Measurements from ENCODE around the gene CLIC5.

Gene CLIC5

GRCh38 chr6:46035242-46035641 lies 19.6 kb upstream of the CLIC5 start:
- DNase-seq (ENCODE audit: low spot score) = no peak

DNA sequence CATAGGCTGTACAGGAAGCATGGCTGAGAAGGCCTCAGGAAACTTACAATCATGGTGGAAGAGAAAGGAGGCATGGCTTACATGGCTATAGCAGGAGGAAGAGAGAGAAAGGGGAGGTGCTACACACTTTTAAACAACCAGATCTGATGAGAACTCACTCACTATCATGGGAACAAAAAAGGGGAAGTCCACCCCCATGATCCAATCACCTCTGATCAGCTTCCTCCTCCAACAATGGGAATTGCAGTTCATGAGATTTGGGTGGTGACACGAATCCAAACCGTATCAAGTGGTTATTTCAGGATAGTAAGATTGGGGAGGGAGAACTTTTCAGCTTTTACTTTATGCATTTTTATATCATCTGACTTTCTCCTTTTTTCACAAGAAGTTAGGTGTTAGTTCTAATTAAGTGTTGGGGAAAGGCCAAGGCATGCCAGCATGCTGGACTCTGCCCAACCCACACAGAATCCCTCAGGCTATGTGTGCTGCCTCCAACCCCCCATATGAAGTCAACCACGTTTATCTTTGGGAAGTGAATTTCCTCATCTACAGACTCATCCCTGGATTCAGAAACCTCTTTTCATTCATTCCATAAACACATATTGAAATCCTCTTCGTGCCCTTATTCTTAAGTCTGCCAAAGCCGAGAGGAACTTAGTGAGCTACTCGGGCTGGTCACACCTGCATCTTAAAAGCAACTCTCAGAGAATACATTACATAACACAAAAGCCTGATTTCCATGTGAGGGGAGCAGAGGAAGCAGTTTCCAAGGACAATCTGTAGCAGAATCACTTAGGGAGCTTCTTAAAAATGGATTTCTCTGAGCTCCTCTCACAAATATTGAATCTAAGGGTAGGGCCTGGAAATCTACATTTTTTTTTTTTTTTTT lies 16.7 kb upstream of the CLIC5 start:
- DNase-seq (ENCODE audit: low spot score) = no peak

DNA sequence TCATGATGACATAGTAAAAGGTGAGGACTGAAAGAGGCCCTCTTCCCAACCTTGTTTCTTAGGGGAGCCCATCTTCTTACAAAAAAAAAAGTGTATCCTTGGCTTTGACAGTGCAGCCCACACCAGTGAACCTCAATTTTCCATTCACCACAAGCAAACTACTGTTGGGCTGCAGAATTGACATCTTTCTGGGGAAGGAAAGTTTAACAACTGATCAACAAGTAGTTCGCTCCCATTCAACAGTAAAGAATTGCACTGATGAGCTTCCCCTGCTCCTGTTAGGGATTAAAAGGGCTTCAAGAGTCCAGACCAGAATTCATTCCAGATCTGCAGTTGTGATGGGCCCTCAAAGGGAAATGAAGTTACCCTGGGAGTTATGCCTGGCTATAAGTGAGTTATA lies 13.9 kb upstream of the CLIC5 start:
- DNase-seq (ENCODE audit: low spot score) = no peak

GRCh38 chr6:46026307-46026706 lies 10.6 kb upstream of the CLIC5 start:
- no peak for DNase-seq (ENCODE audit: low spot score)

DNA sequence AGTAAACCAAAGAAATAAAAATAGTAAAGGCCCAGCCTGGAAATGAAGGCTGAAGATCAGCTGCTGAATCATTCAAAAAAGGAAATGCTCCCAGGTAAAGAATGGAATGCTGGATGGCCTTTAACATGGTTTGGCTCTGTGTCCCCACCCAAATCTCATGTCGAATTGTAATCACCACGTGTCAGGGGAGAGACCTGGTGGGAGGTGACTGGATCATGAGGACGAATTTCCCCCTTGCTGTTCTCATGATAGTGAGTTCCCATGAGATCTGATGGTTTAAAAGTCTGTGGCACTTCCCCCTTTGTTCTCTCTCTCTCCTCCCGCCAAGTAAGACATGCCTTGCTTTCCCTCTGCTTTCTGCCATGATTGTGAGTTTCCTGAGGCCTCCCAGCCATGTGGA lies 9.9 kb upstream of the CLIC5 start:
- DNase-seq (ENCODE audit: low spot score) = no peak

DNA sequence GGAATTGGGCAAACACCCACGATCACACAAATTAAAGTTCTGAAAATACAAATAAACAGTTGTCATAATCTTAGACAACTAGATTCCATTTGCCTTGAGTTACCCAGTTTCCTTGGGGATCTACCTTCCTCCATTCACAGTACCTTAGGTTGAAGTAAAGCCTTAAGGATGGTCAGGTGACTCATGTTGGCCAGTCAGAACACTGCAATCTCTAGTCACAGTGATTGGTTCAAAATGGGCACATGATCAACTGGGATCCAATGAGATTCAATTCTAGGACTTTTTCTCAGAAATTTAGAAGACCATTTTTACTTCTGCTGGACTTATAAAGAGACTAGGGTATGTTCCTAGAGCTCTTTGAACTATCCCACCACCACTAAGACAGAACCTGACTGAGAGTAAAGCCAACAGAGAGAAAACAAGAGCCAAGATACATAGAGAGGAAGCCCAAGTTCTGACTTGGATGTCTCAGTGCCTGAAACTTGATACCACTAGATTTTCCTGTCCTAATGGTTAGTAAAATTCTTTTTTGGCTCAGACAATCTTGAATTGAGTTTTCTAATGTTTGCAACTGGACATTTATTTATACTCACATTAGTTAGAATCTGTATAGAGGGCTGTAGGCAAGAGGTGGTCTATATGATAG lies 8.6 kb upstream of the CLIC5 start:
- no peak for DNase-seq (ENCODE audit: low spot score)

DNA sequence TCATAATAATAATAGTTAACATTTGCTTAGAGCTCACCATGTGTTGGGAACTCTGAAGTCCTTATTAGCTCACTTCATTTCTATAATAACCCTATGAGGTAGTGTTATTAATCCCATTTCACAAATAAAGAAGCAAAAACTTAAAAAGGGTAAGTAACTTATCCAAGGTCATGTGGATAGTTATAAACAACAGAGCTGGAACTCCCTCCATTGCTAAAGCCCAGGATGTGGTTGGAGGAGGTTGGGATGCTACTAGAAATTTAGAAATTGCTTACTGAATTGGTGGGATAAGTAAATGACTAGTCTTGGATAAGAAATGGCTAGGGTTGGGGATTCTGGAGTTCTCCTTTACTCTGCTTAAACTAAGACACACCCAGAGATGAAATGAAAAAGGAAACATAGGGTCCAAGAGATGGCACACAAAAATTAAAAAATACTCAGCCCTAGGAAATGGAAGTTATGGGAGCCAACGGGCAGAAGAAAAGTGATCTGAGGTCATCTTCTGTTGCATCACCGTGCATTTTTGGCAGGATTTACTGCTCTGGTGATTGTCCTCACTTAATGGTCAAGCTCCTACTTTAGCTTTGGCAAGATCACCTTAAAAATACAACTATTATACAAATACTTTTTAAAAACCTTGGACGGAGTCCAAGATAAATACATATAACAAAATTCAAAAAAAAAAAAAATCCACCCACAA lies 7.7 kb upstream of the CLIC5 start:
- DNase-seq (ENCODE audit: low spot score) = no peak

- DNase-seq (ENCODE audit: low spot score) = no peak
These were observed 6.7 kb upstream of the CLIC5 start for GRCh38 chr6:46022106-46022948.

GRCh38 chr6:46017726-46018125 lies 2.1 kb upstream of the CLIC5 start:
- no peak for DNase-seq (ENCODE audit: low spot score)

DNA sequence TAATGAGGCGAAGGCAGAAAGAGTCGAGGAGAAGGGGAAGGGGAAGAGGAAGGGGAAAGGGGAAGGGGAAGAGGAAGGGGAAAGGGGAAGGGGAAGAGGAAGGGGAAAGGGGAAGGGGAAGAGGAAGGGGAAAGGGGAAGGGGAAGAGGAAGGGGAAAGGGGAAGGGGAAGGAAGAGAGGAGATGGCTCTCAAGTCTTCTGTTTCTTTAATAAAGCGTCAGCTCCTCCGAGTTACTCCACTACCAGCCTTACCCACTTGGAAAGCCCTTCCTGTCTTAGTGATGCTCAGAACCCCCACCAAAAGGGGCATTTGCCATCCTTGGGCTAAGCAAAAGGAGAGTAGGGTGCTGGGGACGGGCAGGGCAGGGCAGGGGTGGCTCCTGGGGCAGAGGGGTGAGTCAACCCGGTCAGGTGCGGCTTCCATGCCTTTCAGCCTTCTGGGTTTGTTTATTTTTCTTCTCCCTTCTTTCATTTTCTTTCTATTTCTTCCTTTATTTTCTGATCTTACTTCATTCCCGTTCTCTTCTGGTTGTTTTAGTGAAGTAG lies 476 bp upstream of the CLIC5 start:
- DNase-seq (ENCODE audit: low spot score) = no peak

- DNase-seq (ENCODE audit: low spot score) = no peak
These were observed 1.0 kb downstream of the CLIC5 start for GRCh38 chr6:46014511-46015118.

DNA sequence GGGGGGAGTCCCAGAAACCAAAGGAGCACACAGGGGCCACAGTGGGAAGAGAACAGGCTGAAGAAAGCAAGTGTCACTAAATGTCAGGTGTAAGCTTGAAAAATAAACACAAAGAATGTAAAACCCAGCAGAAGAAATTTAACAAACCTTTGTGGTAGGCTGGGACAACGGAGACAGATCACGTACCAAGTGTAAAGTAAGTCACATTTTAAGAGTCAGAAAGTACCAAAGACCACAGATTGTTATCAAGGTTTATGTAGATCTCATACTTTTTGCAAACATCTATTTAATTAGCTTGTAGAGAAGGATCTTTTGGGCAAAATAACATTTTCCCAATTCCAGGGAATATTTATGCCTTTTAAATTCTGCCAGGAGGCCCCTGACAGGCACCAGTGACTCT lies 1.6 kb downstream of the CLIC5 start:
- DNase-seq (ENCODE audit: low spot score) = no peak

GRCh38 chr6:46013639-46014038 lies 2.0 kb downstream of the CLIC5 start:
- no peak for DNase-seq (ENCODE audit: low spot score)

DNA sequence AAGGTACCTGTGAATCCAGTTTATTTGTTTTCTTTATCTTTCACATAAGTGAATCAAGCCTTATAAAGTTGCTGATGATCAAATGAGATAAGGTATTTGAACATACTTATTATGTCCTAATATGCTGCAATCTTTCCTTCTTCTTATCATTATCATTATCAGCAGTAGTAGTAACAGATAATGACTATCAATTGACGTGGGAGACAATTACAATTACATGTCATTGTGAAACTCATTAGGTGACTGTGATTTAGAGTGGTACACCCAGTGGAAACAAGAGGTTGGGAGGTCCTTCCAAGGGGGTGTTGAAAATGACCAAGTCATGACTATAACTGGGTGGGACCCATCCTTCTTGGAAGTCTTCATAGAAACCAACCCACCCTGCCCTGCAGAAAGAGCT lies 2.8 kb downstream of the CLIC5 start:
- DNase-seq (ENCODE audit: low spot score) = no peak

GRCh38 chr6:46011188-46012085 lies 4.2 kb downstream of the CLIC5 start:
- peak; percentile 6 for DNase-seq (ENCODE audit: low spot score)

DNA sequence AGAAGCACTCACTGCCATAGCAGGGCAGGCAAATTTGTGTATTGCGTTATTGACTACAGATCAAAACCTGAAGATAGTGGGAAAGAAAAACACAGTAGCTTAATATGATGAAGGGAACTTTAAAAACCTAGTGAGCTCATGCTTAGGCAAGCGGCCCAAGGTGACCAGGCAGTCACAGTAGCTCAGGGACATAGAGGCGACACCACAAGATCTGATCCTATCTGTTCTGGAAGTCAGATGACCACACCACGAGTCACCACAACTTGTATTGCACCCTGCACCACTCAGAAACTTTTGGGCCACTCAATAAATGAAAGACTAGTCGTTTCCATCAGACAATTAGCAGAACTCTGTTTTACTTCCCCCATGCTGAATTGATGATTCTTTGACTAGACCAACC lies 4.9 kb downstream of the CLIC5 start:
- no peak for DNase-seq (ENCODE audit: low spot score)

DNA sequence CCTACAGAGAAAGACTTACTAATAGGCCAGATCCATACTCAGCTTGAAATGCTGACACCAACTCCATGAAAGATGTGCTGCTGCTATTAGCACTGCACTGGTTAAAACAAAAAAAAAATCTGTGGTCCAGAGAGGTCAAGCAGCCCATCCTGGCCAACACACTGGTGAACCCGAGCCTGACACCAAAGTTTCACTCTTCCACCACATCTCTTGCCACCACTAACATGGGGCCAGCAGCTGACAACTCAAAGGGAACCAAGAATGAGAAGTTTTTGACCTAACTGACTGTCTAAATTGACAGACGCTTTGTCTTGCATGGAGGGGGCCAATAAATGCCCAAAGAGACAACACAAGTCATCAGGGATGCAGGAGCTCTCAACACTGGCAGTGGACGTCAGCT lies 5.4 kb downstream of the CLIC5 start:
- no peak for DNase-seq (ENCODE audit: low spot score)

GRCh38 chr6:46002264-46002663 lies 13.4 kb downstream of the CLIC5 start:
- no peak for DNase-seq (ENCODE audit: low spot score)

DNA sequence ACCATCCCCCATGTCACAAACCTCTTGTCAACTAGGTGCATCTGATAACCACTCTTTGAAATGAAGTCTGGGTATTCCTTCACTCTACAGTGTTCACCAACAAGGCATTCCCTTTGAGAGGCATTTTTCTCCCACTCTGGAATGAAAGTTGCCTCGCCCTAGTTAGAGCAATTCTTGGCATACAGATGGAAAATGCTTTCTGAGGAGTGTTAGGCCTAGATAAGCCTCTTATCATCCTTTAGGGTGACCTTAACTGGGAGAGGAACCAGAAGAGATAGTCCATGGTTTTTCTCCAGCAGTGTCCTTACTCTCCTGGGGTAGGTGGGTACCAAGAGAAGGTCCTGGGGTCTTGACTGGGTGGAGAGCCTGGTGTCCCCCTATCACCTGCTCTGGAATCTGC lies 14.8 kb downstream of the CLIC5 start:
- no peak for DNase-seq (ENCODE audit: low spot score)

DNA sequence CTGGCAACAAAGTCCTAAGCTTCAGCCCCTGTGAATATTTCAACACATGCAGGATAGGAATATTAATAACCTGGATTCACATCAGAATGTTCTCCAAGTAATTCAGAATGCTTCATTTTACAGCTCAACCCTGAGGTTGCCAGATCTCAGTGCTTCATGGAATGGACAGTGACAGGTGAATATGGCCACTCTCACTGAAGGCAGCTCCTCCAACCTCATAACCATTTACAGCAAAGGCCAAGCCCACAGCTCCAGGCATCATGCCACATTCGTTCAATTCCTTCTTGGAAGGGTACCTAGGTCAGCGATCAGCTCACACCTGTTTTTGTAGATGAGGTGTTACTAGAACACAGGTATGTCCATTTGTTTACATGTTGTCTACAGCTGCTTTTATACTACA lies 17.1 kb downstream of the CLIC5 start:
- no peak for DNase-seq (ENCODE audit: low spot score)

Data from pons (tissue), 1 donor.